GM12873 (cell line): ENCODE data around the gene SKI.

Experiments
- TF ChIP-seq, protein P1 (sequence below): IDR thresholded peaks from 2 replicates; pipeline ENCODE4 v1.5.1; 2012; ENCODE audit warnings: low read depth, mild to moderate bottlenecking, moderate library complexity, low read length, control low read depth; ENCODE audit not compliant: insufficient read depth; ENCODE audit errors: missing control alignments

SKI gene

GRCh38 chr1:2255420-2256369 is 27.6 kb downstream of the SKI start:
- TF ChIP-seq, protein P1, sequence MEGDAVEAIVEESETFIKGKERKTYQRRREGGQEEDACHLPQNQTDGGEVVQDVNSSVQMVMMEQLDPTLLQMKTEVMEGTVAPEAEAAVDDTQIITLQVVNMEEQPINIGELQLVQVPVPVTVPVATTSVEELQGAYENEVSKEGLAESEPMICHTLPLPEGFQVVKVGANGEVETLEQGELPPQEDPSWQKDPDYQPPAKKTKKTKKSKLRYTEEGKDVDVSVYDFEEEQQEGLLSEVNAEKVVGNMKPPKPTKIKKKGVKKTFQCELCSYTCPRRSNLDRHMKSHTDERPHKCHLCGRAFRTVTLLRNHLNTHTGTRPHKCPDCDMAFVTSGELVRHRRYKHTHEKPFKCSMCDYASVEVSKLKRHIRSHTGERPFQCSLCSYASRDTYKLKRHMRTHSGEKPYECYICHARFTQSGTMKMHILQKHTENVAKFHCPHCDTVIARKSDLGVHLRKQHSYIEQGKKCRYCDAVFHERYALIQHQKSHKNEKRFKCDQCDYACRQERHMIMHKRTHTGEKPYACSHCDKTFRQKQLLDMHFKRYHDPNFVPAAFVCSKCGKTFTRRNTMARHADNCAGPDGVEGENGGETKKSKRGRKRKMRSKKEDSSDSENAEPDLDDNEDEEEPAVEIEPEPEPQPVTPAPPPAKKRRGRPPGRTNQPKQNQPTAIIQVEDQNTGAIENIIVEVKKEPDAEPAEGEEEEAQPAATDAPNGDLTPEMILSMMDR, result no peak

DNA sequence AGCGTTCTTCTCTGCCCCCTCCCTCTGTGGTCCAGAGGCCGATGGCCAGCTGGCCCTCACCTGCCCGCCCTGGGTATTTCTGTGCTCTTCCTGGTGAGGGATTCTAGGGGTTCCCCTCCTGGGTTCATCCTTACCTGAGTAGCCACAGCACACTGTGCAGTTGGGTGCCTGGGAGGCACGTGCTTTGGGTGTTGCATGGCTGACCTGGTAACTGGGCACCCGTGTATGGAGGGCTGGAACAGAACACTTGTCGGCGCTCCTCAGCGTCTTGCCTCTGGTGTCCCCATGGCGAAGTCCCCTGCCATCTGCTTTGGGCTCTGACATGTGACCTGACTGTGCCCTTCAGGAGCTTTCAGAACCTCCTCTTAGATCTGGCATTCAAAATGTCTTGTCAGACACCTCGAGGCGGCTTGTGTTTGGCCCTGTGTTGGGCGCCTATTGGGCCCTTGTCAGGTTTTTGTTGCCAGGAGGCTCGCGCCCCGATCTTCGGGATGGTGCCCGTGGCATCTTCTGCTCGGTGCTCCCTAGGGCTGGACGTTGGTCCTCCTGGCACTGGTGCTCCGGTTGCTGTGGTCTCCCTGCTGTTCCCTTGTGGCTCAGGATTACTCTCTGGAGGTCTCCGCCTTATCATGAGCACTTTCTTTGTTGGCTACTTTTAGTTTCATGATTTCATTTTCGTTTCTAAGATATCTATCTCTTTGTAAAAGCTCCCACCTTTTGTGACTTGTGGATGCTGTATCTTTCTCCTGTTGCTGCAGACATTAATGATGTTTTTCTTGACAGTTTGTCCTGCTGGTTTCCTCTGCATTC is 28.5 kb downstream of the SKI start:
- TF ChIP-seq, protein P1, result no peak

DNA sequence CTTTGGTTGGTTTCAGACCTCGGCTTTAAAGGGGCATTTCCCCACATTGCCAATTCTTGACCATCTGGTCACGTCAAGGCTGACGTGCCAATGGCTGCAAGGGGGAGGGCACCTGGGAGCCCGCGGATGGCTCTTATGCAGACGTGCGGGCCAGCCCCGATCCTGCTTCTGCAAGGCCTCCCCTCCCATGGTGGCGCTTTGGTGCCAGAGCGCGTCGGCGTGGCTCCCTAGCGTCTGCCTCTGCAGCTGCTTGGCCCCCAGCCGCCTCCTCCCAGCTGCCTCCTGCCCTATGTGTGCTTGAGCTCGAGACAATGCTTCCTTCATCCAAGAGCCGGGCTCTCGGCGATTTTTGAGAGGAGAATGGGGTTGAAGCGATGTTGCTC is 29.1 kb downstream of the SKI start:
- TF ChIP-seq, protein P1, result no peak

GRCh38 chr1:2258122-2258681 is 30.1 kb downstream of the SKI start:
- TF ChIP-seq, protein P1, result no peak

DNA sequence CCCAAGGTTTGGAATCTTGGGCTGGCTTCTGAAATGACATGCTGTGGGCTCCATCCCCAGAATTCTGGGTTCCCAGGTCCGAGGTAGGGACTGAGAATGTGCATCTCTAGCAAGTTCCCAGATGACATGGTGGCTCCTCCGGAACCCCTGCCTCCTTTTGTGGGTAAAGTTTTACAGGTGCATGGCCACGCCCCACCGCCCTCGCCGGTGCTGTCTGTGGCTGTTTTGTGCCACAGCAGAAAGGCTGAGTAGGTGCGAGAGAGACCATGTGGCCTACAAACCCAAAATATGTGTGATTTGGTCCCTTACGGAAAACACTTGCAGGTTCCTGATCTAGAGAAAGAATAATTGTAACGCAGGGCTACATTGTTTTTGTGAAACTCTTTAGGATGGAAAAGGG is 30.9 kb downstream of the SKI start:
- TF ChIP-seq, protein P1, result no peak

GRCh38 chr1:2259668-2260402 is 31.7 kb downstream of the SKI start:
- TF ChIP-seq, protein P1, result no peak
